Chondrocyte (in vitro differentiated cells): ENCODE results near the gene EIF4G3. TPM values are rescaled to one million over a fixed set of nuclear protein-coding genes. Genes with fewer than 3 reads are reported as not detected.

Source experiments
- DNase-seq: peaks from one replicate; pipeline ENCODE4 v3.0.0; 2021; ENCODE audit warnings: mixed read lengths, low spot score
- H3K27ac Mint-ChIP-seq: one replicate; pipeline ENCODE4 v1.8.0; 2021; ENCODE audit warnings: mild to moderate bottlenecking, moderate library complexity, mixed read lengths; ENCODE audit not compliant: unreplicated experiment
- H3K27me3 Mint-ChIP-seq: 2 replicates; pipeline ENCODE4 v1.8.0; 2021; ENCODE audit warnings: low read depth, mixed read lengths
- H3K36me3 Mint-ChIP-seq: 2 replicates; pipeline ENCODE4 v1.8.0; 2021; ENCODE audit warnings: low read depth, mixed read lengths
- H3K4me1 Mint-ChIP-seq: 2 replicates; pipeline ENCODE4 v1.8.0; 2021; ENCODE audit warnings: low read depth, mild to moderate bottlenecking, mixed read lengths
- H3K4me3 Mint-ChIP-seq: one replicate; pipeline ENCODE4 v1.8.0; 2021; ENCODE audit warnings: mild to moderate bottlenecking, moderate library complexity, mixed read lengths; ENCODE audit not compliant: unreplicated experiment
- H3K9me3 Mint-ChIP-seq: 2 replicates; pipeline ENCODE4 v1.8.0; 2021; ENCODE audit warnings: low read depth, mixed read lengths
- CTCF ChIP-seq: fragments of 200-600 bp; sonication (generic); IDR thresholded peaks from 2 replicates; pipeline ENCODE4 v1.5.0; 2021; ENCODE audit warnings: antibody characterized with exemption, mild to moderate bottlenecking, moderate library complexity
- total RNA-seq: library from RNA; stranded (reverse); gene quantifications from 3 replicates; pipeline ENCODE4 v1.2.1, GENCODE V29; 2021

Gene EIF4G3
- total RNA-seq, 1 donor from 2014 or later: 56.6 TPM

DNA sequence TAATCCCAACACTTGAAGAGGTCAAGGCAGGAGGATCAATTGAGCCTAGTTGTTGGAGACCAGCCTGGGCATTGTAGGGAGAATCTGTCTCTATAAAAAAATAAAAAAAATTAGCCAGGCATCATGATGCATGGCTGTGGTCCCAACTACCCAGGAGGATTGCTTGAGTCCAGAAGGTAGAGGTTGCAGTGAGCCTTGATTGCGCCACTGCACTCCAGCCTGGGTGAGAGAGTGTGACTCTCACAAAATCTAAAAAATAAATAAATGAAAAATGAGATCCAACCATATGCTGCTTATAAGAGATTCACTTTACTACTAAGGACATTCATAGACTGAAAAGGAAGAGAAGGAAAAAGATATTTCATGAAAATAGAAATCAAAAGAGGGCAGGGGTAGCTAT is 342.5 kb downstream of the EIF4G3 start:
- TF ChIP-seq CTCF: no peak
- Mint-ChIP-seq H3K36me3 (peaks cover 5% of the 10 kb centered on the region), H3K27ac (no peak overlapping the region), H3K27me3 (no peaks in the 10 kb centered on the region), H3K4me3 (no peak overlapping the region), H3K9me3 (no peaks in the 10 kb centered on the region), H3K4me1 (peaks cover 12% of the 10 kb centered on the region)
- no peak for DNase-seq

DNA sequence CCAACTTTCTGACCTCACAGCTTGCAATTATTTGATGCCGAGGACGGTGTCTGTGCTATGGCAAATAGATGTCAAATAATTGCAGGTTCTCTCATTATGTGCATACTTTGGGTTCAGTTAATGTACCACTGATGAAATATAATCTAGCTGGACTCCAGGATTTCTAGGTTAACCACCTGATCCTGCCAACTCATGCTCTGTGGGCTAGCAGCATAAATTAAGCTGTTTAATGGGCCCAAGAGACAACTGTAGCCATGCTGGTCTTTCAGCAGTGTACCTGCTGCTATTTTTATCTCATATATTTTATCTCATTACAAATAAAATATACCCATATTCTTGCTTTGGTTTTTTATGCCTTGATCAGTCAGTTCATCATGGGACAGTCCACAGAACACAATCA is 346.3 kb downstream of the EIF4G3 start:
- Mint-ChIP-seq H3K36me3 (peaks cover 7% of the 10 kb centered on the region), H3K4me3 (no peak overlapping the region), H3K4me1 (peaks cover 12% of the 10 kb centered on the region), H3K27me3 (no peaks in the 10 kb centered on the region), H3K9me3 (no peaks in the 10 kb centered on the region), H3K27ac (no peak overlapping the region)
- no peak for DNase-seq
- TF ChIP-seq CTCF: no peak

DNA sequence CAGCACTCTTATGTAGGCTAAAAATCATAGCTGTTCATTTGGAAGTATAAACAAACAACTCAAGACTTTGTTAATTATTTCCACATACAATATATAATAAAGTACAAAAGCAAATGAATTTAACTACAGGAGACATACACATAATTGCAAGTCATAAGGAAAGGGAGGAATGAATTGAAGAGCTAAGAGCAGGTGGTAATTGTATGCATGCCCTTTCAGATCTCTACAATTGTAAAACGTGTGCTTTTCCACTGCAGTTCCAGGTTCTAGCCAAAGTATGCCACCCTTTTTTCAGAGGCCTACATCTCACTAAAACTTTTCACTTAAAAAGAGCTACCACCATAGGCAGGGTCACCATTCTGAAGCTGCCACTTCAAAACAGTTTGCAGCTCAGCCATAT is 346.8 kb downstream of the EIF4G3 start:
- H3K9me3 Mint-ChIP-seq: no peaks in the 10 kb centered on the region
- TF ChIP-seq CTCF: no peak
- peaks cover 5% of the 10 kb centered on the region for H3K36me3 Mint-ChIP-seq

DNA sequence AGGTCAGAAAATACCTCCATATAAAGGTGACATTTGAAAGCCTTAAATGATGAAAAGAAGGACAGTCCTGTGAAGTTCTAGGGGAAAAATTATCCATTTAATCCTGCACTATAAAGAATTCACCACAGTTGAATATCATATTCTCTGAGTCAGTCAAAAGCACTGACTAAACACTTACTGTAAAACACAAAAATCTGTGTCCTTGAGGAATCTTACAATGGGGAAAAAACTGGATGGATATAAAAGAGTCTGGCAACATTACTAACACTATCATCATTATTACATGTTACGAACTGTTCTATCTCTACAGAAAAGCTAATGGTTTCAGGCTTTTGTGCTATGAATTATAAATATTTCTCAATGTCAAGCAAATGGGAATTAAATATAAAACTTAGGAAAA is 347.2 kb downstream of the EIF4G3 start:
- peaks cover 3% of the 10 kb centered on the region for H3K4me1 Mint-ChIP-seq
- DNase-seq: no peak
- H3K27ac Mint-ChIP-seq: no peak overlapping the region
- H3K36me3 Mint-ChIP-seq: peaks cover 6% of the 10 kb centered on the region
- no peaks in the 10 kb centered on the region for H3K9me3 Mint-ChIP-seq
- no peaks in the 10 kb centered on the region for H3K27me3 Mint-ChIP-seq
- TF ChIP-seq CTCF: no peak
- H3K4me3 Mint-ChIP-seq: no peak overlapping the region

More for the DNA sequence above, 346.8 kb downstream of the EIF4G3 start:
- Mint-ChIP-seq H3K27me3 (no peaks in the 10 kb centered on the region), H3K4me3 (no peak overlapping the region), H3K27ac (no peak overlapping the region), H3K4me1 (peaks cover 8% of the 10 kb centered on the region)
- no peak for DNase-seq

DNA sequence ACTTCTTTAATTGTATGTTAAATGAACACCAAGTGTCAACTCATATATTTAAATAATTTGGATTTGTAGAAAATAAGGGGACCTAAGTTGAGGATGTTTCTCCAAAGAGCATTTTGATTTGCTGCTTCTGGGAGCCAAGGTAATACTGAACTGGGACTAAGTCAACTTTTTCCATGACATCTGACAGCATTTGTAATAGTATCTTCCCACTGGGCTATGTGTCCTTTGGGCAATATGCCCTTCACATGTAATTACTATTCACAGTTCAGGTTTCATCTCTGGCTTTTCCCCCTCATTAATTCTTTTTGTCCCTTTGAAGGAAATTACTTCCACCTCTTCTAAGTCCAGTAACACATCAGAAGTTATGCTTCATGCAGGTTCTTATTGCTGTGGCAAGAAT is 352.9 kb downstream of the EIF4G3 start:
- Mint-ChIP-seq H3K27me3 (no peaks in the 10 kb centered on the region), H3K4me3 (no peak overlapping the region), H3K9me3 (no peaks in the 10 kb centered on the region), H3K4me1 (no peaks in the 10 kb centered on the region), H3K27ac (no peak overlapping the region), H3K36me3 (peaks cover 15% of the 10 kb centered on the region)
- no peak for TF ChIP-seq CTCF
- no peak for DNase-seq
